Liver (tissue), 3 donors: ENCODE measurements around the gene B3GNT3.

ENCODE experiments used
- EGR1 ChIP-seq, 2 donors: IDR thresholded peaks; 2 replicates each; pipeline ENCODE4 v1.6.1; 2016 to 2018; ENCODE audit warnings: antibody characterized with exemption in 2 of 2, low read depth in 2 of 2
- GABPA ChIP-seq, 2 donors: IDR thresholded peaks in 1 of 2; conservative IDR thresholded peaks in 1 of 2; 2 replicates each; pipeline ENCODE4 v1.6.1; 2016; ENCODE audit warnings: antibody characterized with exemption in 2 of 2, mild to moderate bottlenecking in 1 of 2, moderate library complexity in 1 of 2
- HNF4G ChIP-seq: IDR thresholded peaks from 2 replicates; pipeline ENCODE4 v1.6.1; 2016; ENCODE audit warnings: antibody characterized with exemption
- JUND ChIP-seq, 2 donors: IDR thresholded peaks; 2 replicates each; pipeline ENCODE4 v1.6.1; 2016; ENCODE audit warnings: antibody characterized with exemption in 2 of 2
- TAF1 ChIP-seq: conservative IDR thresholded peaks from 2 replicates; pipeline ENCODE4 v1.6.1; 2016; ENCODE audit warnings: antibody characterized with exemption, mild to moderate bottlenecking
- TF ChIP-seq, protein P1 (sequence below): fragments of 150-350 bp; IDR thresholded peaks from 2 replicates; pipeline ENCODE4 v1.5.1; 2017; ENCODE audit warnings: improper control_type of control experiment, low read depth, low read length; ENCODE audit not compliant: missing input control
- donor health status: healthy.
- donor health status: healthy.

DNA sequence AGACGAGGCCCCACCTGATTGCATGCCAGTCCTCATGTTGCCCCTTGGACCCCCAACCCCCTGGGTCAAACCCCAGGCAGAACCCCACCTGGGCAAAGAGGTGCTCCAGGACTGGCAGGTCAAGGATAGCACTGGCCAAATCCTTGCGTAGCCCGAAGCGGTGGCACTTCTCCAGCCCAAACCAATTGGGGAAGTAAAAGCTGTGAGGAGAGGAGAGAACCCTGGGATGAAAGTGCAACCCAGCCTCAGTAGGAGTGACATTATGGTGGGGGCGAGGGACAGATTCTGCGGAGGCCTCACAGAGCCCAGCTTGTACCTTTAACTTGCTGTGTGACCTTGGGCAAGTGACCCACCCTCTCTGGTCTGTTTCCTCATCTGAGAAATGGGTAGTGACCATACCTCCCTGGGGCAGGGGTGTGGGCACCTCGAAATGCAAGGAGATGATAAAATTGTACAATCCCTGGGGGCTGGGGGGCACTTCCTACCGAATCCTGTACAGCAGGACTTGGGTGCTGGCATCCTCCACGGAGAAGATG, 48.4 kb downstream of the B3GNT3 start:
- TF ChIP-seq, protein P1, sequence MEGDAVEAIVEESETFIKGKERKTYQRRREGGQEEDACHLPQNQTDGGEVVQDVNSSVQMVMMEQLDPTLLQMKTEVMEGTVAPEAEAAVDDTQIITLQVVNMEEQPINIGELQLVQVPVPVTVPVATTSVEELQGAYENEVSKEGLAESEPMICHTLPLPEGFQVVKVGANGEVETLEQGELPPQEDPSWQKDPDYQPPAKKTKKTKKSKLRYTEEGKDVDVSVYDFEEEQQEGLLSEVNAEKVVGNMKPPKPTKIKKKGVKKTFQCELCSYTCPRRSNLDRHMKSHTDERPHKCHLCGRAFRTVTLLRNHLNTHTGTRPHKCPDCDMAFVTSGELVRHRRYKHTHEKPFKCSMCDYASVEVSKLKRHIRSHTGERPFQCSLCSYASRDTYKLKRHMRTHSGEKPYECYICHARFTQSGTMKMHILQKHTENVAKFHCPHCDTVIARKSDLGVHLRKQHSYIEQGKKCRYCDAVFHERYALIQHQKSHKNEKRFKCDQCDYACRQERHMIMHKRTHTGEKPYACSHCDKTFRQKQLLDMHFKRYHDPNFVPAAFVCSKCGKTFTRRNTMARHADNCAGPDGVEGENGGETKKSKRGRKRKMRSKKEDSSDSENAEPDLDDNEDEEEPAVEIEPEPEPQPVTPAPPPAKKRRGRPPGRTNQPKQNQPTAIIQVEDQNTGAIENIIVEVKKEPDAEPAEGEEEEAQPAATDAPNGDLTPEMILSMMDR: no peak
- no peak for TF ChIP-seq JUND (IDR thresholded peaks at IDR 0.05)
- no peak for TF ChIP-seq TAF1
- no peak for TF ChIP-seq EGR1 (IDR thresholded peaks at IDR 0.05; ENCODE audit: low read depth in 2 of 2)
- TF ChIP-seq GABPA (IDR thresholded peaks at IDR 0.05 in 1 of 2, conservative IDR thresholded peaks at IDR 0.05 in 1 of 2): no peak
- TF ChIP-seq HNF4G: no peak
